OCI-LY1 (cell line): ENCODE measurements around the gene PRR18.

Experiments used
- CTCF ChIP-seq: fragments of 200-600 bp; sonication (generic), shearing (Covaris generic); IDR thresholded peaks from 2 replicates; pipeline ENCODE4 v1.5.1; 2017; ENCODE audit warnings: mild to moderate bottlenecking, antibody characterized with exemption, low read length, moderate library complexity, mixed read lengths
- EZH2 ChIP-seq: fragments of 200-600 bp; sonication (generic), shearing (Covaris generic); IDR thresholded peaks from 2 replicates; pipeline ENCODE4 v1.8.0; 2017; ENCODE audit warnings: borderline replicate concordance, mixed run types, mild to moderate bottlenecking, antibody characterized with exemption, low read length, moderate library complexity, mixed read lengths

DNA sequence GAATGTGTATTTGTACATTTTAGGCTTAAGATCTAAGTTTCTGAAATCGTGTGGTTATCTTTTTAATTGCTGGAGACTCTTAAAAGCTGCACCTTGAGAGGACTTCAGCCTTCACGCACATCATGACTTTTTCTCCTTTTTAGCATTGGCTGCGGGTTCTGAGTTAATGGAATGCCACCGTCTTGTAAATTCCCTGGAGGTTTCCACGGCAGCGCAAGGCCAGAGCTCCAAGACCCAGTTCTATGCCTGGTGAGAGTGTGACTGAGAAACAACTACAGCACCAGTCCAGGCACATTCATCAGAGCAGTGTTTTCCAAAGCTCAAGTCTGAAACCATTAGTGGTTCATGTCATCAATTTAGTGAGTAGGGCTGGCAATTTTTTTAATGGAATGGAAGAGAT, 23.0 kb downstream of the PRR18 start:
- no peak for TF ChIP-seq CTCF
- no peak for TF ChIP-seq EZH2
